Measurements from ENCODE around the gene CPVL. TPM values are rescaled to one million over a fixed set of nuclear protein-coding genes. Genes with fewer than 3 reads are reported as not detected.

The CPVL gene
- total and polyA plus RNA-seq, 7 experiments from 2014 or later, result 0.32 to 88.3 (median 3.0) TPM

- ChIA-PET POLR2A (no interaction called here), CTCF (no interaction called here)
- Histone ChIP-seq H3K36me3 (ENCODE audit: control insufficient read depth in 2 of 3, insufficient read depth in 3 of 3, low read length in 3 of 3) (no peaks in the 10 kb centered on the region), H3K27ac (ENCODE audit: low read depth, low read length) (no peak overlapping the region), H3K4me1 (ENCODE audit: control insufficient read depth in 2 of 2, insufficient read depth in 2 of 2, low read length in 2 of 2) (no peaks in the 10 kb centered on the region), H3K4me3 (ENCODE audit: low read length) (no peak overlapping the region), H3K9me3 (ENCODE audit: control insufficient read depth in 2 of 3, low read length in 3 of 3) (peaks cover 0 to 8% (median 0%) of the 10 kb centered on the region in 3 experiments), H3K27me3 (ENCODE audit: control insufficient read depth in 2 of 2, insufficient read depth in 2 of 2, low read length in 2 of 2) (no peaks in the 10 kb centered on the region)
- peaks cover 6 to 46% (median 26%) of the 10 kb centered on the region in 11 donors for H3K9me3 Mint-ChIP-seq
- no peak overlapping the region for H3K4me3 Mint-ChIP-seq
- intact Hi-C loops (cut with micrococcal nuclease), result no loop called here
- DNase-seq, result no peak
- no peaks in the 10 kb centered on the region for H3K4me1 Mint-ChIP-seq
- peaks cover 0 to 8% (median 5%) of the 10 kb centered on the region in 5 donors for H3K27me3 Mint-ChIP-seq
- no peak for ATAC-seq
- no peaks in the 10 kb centered on the region for H3K36me3 Mint-ChIP-seq
- H3K27ac Mint-ChIP-seq, result peak overlapping the region in 1 of 9 donors; percentile 16
Observed at GRCh38 chr7:29022291-29022988, 123.9 kb downstream of the CPVL start.

DNA sequence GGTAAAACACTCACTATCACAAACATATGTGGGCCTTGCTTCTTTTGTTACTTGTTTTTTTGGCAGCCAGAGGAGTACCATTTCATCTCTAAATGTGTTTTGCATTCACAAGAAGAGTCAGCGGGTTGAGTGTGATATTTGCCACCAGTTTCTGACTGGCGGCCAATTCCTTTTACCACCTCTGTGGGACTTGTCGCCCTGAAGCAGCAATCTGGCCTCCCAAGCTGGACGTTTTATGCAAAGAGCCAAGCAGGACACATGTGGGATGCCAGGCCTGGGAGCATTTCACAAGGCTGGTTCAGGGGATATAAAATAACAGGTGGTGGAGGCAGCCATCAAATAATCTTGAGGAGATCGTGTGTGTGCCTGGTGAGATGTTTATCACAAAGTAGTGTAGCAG, 126.4 kb downstream of the CPVL start:
- H3K4me3 ChIP-seq (ENCODE audit: low read length), result no peak overlapping the region
- intact Hi-C loops (cut with micrococcal nuclease), result no loop called here
- no peaks in the 10 kb centered on the region for H3K4me1 Mint-ChIP-seq
- no peaks in the 10 kb centered on the region for H3K36me3 Mint-ChIP-seq
- ChIA-PET CTCF (no interaction called here), POLR2A (no interaction called here)
- H3K27me3 Mint-ChIP-seq, result peaks cover 0 to 14% (median 4%) of the 10 kb centered on the region in 5 donors
- no peak overlapping the region for H3K4me3 Mint-ChIP-seq
- H3K9me3 ChIP-seq (ENCODE audit: control insufficient read depth in 2 of 3, low read length in 3 of 3), result peaks cover 0 to 8% (median 0%) of the 10 kb centered on the region in 3 experiments
- no peaks in the 10 kb centered on the region for H3K4me1 ChIP-seq (ENCODE audit: control insufficient read depth in 2 of 2, insufficient read depth in 2 of 2, low read length in 2 of 2)
- no peak for ATAC-seq
- DNase-seq, result no peak
- no peaks in the 10 kb centered on the region for H3K36me3 ChIP-seq (ENCODE audit: control insufficient read depth in 2 of 3, insufficient read depth in 3 of 3, low read length in 3 of 3)
- H3K27me3 ChIP-seq (ENCODE audit: control insufficient read depth in 2 of 2, insufficient read depth in 2 of 2, low read length in 2 of 2), result no peaks in the 10 kb centered on the region
- H3K9me3 Mint-ChIP-seq, result peaks cover 6 to 27% (median 17%) of the 10 kb centered on the region in 11 donors
- H3K27ac ChIP-seq (ENCODE audit: low read depth, low read length), result no peak overlapping the region
- no peak overlapping the region for H3K27ac Mint-ChIP-seq

GRCh38 chr7:29019387-29019786, 127.0 kb downstream of the CPVL start:
- ATAC-seq (no peak), DNase-seq (no peak)
- CTCF ChIA-PET, result no interaction called here
- H3K4me3 ChIP-seq (ENCODE audit: low read length), result no peak overlapping the region
- Mint-ChIP-seq H3K27ac (no peak overlapping the region), H3K4me1 (no peaks in the 10 kb centered on the region), H3K27me3 (peaks cover 0 to 14% (median 0%) of the 10 kb centered on the region in 5 donors), H3K36me3 (no peaks in the 10 kb centered on the region), H3K4me3 (no peak overlapping the region), H3K9me3 (peaks cover 4 to 22% (median 14%) of the 10 kb centered on the region in 11 donors)
- H3K27ac ChIP-seq (ENCODE audit: low read depth, low read length), result no peak overlapping the region
- peaks cover 0 to 8% (median 0%) of the 10 kb centered on the region in 3 experiments for H3K9me3 ChIP-seq (ENCODE audit: control insufficient read depth in 2 of 3, low read length in 3 of 3)
- POLR2A ChIA-PET, result no interaction called here
- H3K27me3 ChIP-seq (ENCODE audit: control insufficient read depth in 2 of 2, insufficient read depth in 2 of 2, low read length in 2 of 2), result no peaks in the 10 kb centered on the region
- no peaks in the 10 kb centered on the region for H3K4me1 ChIP-seq (ENCODE audit: control insufficient read depth in 2 of 2, insufficient read depth in 2 of 2, low read length in 2 of 2)
- H3K36me3 ChIP-seq (ENCODE audit: control insufficient read depth in 2 of 3, insufficient read depth in 3 of 3, low read length in 3 of 3), result no peaks in the 10 kb centered on the region
- intact Hi-C loops (cut with micrococcal nuclease), result no loop called here

GRCh38 chr7:29017713-29018112, 128.6 kb downstream of the CPVL start:
- H3K4me1 ChIP-seq (ENCODE audit: control insufficient read depth in 2 of 2, insufficient read depth in 2 of 2, low read length in 2 of 2), result no peaks in the 10 kb centered on the region
- Mint-ChIP-seq H3K27me3 (peaks cover 0 to 14% (median 0%) of the 10 kb centered on the region in 5 donors), H3K9me3 (peaks cover 0 to 11% (median 6%) of the 10 kb centered on the region in 11 donors), H3K27ac (no peak overlapping the region), H3K4me3 (no peak overlapping the region), H3K36me3 (no peaks in the 10 kb centered on the region), H3K4me1 (no peaks in the 10 kb centered on the region)
- intact Hi-C loops (cut with micrococcal nuclease), result no loop called here
- H3K4me3 ChIP-seq (ENCODE audit: low read length), result no peak overlapping the region
- ATAC-seq (no peak), DNase-seq (no peak)
- H3K9me3 ChIP-seq (ENCODE audit: control insufficient read depth in 2 of 3, low read length in 3 of 3), result peaks cover 0 to 5% (median 0%) of the 10 kb centered on the region in 3 experiments
- no peak overlapping the region for H3K27ac ChIP-seq (ENCODE audit: low read depth, low read length)
- POLR2A ChIA-PET, result no interaction called here
- H3K27me3 ChIP-seq (ENCODE audit: control insufficient read depth in 2 of 2, insufficient read depth in 2 of 2, low read length in 2 of 2), result no peaks in the 10 kb centered on the region
- no peaks in the 10 kb centered on the region for H3K36me3 ChIP-seq (ENCODE audit: control insufficient read depth in 2 of 3, insufficient read depth in 3 of 3, low read length in 3 of 3)
- CTCF ChIA-PET, result no interaction called here

- Mint-ChIP-seq H3K9me3 (peaks cover 0 to 6% (median 0%) of the 10 kb centered on the region in 11 donors), H3K4me1 (no peaks in the 10 kb centered on the region), H3K4me3 (no peak overlapping the region), H3K27ac (no peak overlapping the region), H3K27me3 (peaks cover 0 to 8% (median 0%) of the 10 kb centered on the region in 5 donors), H3K36me3 (no peaks in the 10 kb centered on the region)
- ATAC-seq (no peak), DNase-seq (no peak)
- Histone ChIP-seq H3K36me3 (ENCODE audit: control insufficient read depth in 2 of 3, insufficient read depth in 3 of 3, low read length in 3 of 3) (no peaks in the 10 kb centered on the region), H3K4me1 (ENCODE audit: control insufficient read depth in 2 of 2, insufficient read depth in 2 of 2, low read length in 2 of 2) (no peaks in the 10 kb centered on the region), H3K27ac (ENCODE audit: low read depth, low read length) (no peak overlapping the region), H3K9me3 (ENCODE audit: control insufficient read depth in 2 of 3, low read length in 3 of 3) (no peaks in the 10 kb centered on the region), H3K4me3 (ENCODE audit: low read length) (no peak overlapping the region), H3K27me3 (ENCODE audit: control insufficient read depth in 2 of 2, insufficient read depth in 2 of 2, low read length in 2 of 2) (no peaks in the 10 kb centered on the region)
- ChIA-PET CTCF (no interaction called here), POLR2A (no interaction called here)
- intact Hi-C loops (cut with micrococcal nuclease), result no loop called here
Observed at GRCh38 chr7:29014725-29015124, 131.6 kb downstream of the CPVL start.

- Histone ChIP-seq H3K27me3 (ENCODE audit: control insufficient read depth in 2 of 2, insufficient read depth in 2 of 2, low read length in 2 of 2) (no peaks in the 10 kb centered on the region), H3K36me3 (ENCODE audit: control insufficient read depth in 2 of 3, insufficient read depth in 3 of 3, low read length in 3 of 3) (no peaks in the 10 kb centered on the region), H3K27ac (ENCODE audit: low read depth, low read length) (no peak overlapping the region), H3K4me1 (ENCODE audit: control insufficient read depth in 2 of 2, insufficient read depth in 2 of 2, low read length in 2 of 2) (no peaks in the 10 kb centered on the region), H3K4me3 (ENCODE audit: low read length) (no peak overlapping the region), H3K9me3 (ENCODE audit: control insufficient read depth in 2 of 3, low read length in 3 of 3) (no peaks in the 10 kb centered on the region)
- ATAC-seq, result no peak
- intact Hi-C loops (cut with micrococcal nuclease), result no loop called here
- POLR2A ChIA-PET, result no interaction called here
- CTCF ChIA-PET, result no interaction called here
- Mint-ChIP-seq H3K4me3 (no peak overlapping the region), H3K9me3 (peaks cover 0 to 6% (median 0%) of the 10 kb centered on the region in 11 donors), H3K4me1 (no peaks in the 10 kb centered on the region), H3K27ac (no peak overlapping the region), H3K27me3 (peaks cover 0 to 10% (median 0%) of the 10 kb centered on the region in 5 donors), H3K36me3 (no peaks in the 10 kb centered on the region)
- no peak for DNase-seq
Observed at GRCh38 chr7:29013931-29014330, 132.4 kb downstream of the CPVL start.

- H3K27me3 Mint-ChIP-seq, result peaks cover 0 to 16% (median 0%) of the 10 kb centered on the region in 5 donors
- no peaks in the 10 kb centered on the region for H3K4me1 Mint-ChIP-seq
- POLR2A ChIA-PET, result no interaction called here
Observed at GRCh38 chr7:29013082-29013695, 133.1 kb downstream of the CPVL start.

More at GRCh38 chr7:29013082-29013695, 133.1 kb downstream of the CPVL start:
- Mint-ChIP-seq H3K36me3 (no peaks in the 10 kb centered on the region), H3K4me3 (no peak overlapping the region), H3K9me3 (peaks cover 0 to 6% (median 0%) of the 10 kb centered on the region in 11 donors), H3K27ac (no peak overlapping the region)
- no peaks in the 10 kb centered on the region for H3K27me3 ChIP-seq (ENCODE audit: control insufficient read depth in 2 of 2, insufficient read depth in 2 of 2, low read length in 2 of 2)
- CTCF ChIA-PET, result no interaction called here
- DNase-seq, result no peak
- no peak for ATAC-seq
- intact Hi-C loops (cut with micrococcal nuclease), result no loop called here
- no peaks in the 10 kb centered on the region for H3K4me1 ChIP-seq (ENCODE audit: control insufficient read depth in 2 of 2, insufficient read depth in 2 of 2, low read length in 2 of 2)
- no peak overlapping the region for H3K27ac ChIP-seq (ENCODE audit: low read depth, low read length)
- no peak overlapping the region for H3K4me3 ChIP-seq (ENCODE audit: low read length)
- no peaks in the 10 kb centered on the region for H3K36me3 ChIP-seq (ENCODE audit: control insufficient read depth in 2 of 3, insufficient read depth in 3 of 3, low read length in 3 of 3)
- H3K9me3 ChIP-seq (ENCODE audit: control insufficient read depth in 2 of 3, low read length in 3 of 3), result no peaks in the 10 kb centered on the region

Measured in naive thymus-derived CD4-positive, alpha-beta T cell (primary cell).